Bronchial epithelial cell (primary cell): ENCODE data around the gene STRA6. TPM values are rescaled to one million over a fixed set of nuclear protein-coding genes. Genes with fewer than 3 reads are reported as not detected.

Experiments
- DNase-seq: peaks from one replicate; pipeline ENCODE4 v3.0.0-alpha.2; 2010; ENCODE audit warnings: low read depth
- FAIRE-seq: peaks from 2 replicates; lab custom pipeline; 2011; peaks lifted over from hg19 to GRCh38; lab: Jason Lieb, UNC
- H3K27me3 ChIP-seq: 2 replicates; pipeline ENCODE4 v1.5.1; 2011; ENCODE audit warnings: low read length; ENCODE audit not compliant: control insufficient read depth, insufficient read depth
- H3K36me3 ChIP-seq: 2 replicates; pipeline ENCODE4 v1.5.1; 2011; ENCODE audit warnings: low read length; ENCODE audit not compliant: control insufficient read depth, insufficient read depth
- H3K4me3 ChIP-seq: 2 replicates; pipeline ENCODE4 v1.5.1; 2011; ENCODE audit warnings: mild to moderate bottlenecking, low read depth, low read length, control low read depth
- total RNA-seq: library from RNA; depleted of rRNA; stranded (reverse); fragments of >200 nt; gene quantifications from 2 replicates; pipeline ENCODE4 v1.2.1, GENCODE V29; 2014
- TF ChIP-seq, protein P1 (sequence below): IDR thresholded peaks from 2 replicates; pipeline ENCODE4 v1.5.1; 2011; ENCODE audit warnings: mild to moderate bottlenecking, moderate library complexity, low read length, control low read depth, inconsistent platforms; ENCODE audit not compliant: insufficient read depth, severe bottlenecking

The STRA6 gene
- total RNA-seq, 1 donor from 2014 or later, result 0.26 TPM

DNA sequence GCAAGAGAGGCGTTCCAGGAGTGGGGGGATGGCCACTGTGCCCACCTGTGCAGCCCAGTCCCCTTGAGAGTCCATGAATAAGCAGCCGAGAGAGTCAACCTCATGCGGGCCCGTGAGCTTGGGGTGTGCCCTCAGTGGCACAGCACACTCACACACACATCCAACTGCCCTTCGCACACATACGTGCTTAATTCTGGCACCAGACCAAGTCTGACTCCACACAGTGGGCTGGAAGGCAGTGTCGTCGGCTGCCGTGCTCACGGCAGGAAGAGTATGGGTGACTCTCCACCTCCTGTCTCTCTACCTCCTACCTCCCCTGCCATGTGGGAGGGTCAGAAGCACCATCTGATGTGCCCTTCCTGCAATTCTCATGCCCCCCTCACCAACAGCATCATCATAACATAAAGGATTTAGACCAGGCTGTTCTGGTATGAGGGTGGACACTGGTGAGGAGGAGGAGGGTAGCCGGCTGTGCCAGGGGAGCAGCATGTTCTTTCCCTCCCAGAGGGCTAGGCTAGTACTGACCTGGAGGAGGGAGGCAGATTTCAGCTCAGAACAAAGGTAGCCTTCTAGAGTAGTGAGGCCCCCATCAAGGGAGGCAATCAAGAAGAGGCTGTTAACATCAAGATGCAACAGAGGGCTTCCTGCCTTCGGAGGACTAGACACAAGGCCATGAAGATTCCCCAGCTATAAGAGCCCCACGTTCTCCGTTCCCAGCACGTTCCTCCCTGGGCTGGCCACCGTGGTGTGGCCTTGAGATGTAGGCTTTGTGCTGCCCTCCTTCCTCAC is 5.3 kb upstream of the STRA6 start:
- Histone ChIP-seq H3K4me3 (no peak overlapping the region), H3K36me3 (no peaks in the 10 kb centered on the region), H3K27me3 (no peaks in the 10 kb centered on the region)
- TF ChIP-seq, protein P1, sequence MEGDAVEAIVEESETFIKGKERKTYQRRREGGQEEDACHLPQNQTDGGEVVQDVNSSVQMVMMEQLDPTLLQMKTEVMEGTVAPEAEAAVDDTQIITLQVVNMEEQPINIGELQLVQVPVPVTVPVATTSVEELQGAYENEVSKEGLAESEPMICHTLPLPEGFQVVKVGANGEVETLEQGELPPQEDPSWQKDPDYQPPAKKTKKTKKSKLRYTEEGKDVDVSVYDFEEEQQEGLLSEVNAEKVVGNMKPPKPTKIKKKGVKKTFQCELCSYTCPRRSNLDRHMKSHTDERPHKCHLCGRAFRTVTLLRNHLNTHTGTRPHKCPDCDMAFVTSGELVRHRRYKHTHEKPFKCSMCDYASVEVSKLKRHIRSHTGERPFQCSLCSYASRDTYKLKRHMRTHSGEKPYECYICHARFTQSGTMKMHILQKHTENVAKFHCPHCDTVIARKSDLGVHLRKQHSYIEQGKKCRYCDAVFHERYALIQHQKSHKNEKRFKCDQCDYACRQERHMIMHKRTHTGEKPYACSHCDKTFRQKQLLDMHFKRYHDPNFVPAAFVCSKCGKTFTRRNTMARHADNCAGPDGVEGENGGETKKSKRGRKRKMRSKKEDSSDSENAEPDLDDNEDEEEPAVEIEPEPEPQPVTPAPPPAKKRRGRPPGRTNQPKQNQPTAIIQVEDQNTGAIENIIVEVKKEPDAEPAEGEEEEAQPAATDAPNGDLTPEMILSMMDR, result no peak
- FAIRE-seq (no peak), DNase-seq (no peak)

DNA sequence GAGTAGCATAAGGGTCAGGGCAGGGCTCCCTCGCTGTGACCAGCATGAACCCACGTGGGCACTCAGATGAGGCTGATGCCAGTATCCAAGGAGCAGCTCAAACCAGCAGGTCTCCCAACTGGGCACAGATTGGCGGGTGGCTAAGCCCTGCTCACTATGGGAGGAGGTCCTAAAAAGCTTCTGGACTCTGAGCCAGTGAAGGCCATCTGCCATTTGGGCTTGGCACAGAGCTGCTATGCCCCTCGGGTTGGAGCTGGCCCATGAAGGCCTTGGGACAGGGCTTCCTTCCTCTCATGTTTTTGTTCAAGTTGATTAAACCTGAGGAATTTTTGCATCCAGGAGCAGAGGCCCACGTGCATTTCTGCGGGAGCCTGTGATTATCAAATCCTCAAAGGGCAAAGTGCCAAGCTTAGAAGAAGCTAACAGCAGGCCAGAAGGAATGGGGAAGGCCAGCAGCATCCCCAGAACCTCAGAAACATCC is 4.3 kb upstream of the STRA6 start:
- no peaks in the 10 kb centered on the region for H3K27me3 ChIP-seq

DNA sequence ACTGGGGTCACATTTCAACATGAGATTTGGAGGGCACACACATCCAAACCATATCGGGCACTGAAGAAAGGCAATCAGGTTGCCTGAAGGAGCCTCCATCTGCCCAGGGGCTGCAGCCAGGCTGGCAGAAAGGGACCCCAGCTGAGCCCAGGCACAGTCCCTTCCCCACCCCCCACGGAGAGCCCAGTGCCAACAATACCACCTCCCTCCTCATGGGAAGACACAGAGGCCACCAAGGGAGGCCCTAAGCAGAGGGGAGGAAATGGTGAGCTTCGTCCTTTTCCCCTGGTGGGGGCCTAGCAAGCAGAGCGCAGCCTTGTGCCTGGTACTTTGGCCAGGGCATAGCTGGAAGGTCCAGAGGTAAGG is 3.0 kb upstream of the STRA6 start:
- DNase-seq, result no peak
- Histone ChIP-seq H3K36me3 (no peaks in the 10 kb centered on the region), H3K27me3 (no peaks in the 10 kb centered on the region), H3K4me3 (no peak overlapping the region)
- no peak for FAIRE-seq
- TF ChIP-seq, protein P1, result no peak

More for the DNA sequence above, 4.3 kb upstream of the STRA6 start:
- TF ChIP-seq, protein P1, result no peak
- FAIRE-seq (no peak), DNase-seq (no peak)
- Histone ChIP-seq H3K4me3 (no peak overlapping the region), H3K36me3 (no peaks in the 10 kb centered on the region)

DNA sequence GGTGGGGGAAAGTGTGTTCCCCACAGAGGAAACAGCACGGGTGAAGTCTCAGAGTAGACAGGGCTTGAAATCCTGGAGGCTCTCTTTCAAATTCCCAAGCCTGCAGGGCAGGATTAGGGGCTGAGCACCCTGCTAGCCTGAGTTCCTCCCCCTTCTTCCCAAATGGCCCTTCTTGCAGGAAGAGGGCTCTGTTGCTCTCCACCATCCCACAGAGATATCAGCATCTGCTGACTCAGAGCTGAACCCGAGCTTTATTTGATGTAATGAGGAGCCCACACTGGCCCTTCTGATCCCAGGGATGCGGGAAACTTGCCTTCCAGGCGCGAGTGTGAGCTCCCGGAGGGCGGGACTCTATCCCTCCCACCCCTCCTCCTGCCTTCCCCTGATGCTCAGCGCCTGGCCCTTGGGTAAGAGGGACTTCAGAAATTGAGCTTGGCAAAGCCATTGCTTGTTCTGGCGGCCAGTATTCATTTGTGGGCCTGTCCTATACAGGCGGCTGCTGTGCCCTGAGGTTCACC is 1.4 kb upstream of the STRA6 start:
- no peak for FAIRE-seq
- TF ChIP-seq, protein P1, result no peak
- no peaks in the 10 kb centered on the region for H3K27me3 ChIP-seq
- no peaks in the 10 kb centered on the region for H3K36me3 ChIP-seq
- peak; percentile 23 for DNase-seq
- no peak overlapping the region for H3K4me3 ChIP-seq

DNA sequence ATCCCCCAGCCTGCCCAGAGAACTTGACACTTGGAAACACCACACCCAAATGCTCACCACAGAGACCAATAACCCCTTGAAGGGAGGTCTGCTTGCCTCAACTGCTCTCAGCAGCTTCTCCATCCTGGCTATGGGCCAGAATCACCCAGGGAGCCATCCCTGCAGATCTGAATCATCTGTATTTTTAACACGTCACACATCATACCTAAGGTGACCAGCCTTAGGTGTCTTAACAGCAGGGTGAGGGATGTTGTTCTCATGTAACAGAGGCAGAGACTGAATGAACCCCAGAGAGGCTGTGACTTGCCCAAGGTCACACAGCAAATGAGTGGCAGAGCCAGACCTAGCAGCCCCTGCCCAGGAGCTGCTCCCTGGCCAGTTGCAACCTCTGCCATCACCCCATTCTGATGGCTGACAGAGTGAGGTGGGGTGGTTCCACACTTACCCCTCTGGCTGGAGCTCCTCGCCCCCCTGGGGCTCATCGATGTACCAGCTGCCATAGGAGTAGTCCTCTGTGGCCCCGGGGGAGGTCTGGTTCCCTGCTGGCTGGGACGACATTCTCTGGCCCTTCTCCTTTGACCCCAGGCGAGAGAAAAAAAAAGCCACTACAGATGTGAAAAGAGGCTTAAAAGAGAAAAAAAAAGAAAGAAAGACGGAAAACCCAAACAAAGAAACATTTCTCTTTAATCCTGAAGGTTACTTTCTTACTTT is 722 bp downstream of the STRA6 start:
- Histone ChIP-seq H3K27me3 (no peaks in the 10 kb centered on the region), H3K4me3 (no peak overlapping the region), H3K36me3 (no peaks in the 10 kb centered on the region)
- DNase-seq (peak; percentile 86), FAIRE-seq (peak; percentile 94)
- TF ChIP-seq, protein P1, result no peak
